Mesenchymal stem cell (in vitro differentiated cells and primary cell): Measurements from ENCODE around the gene RIPOR2.

Source experiments
- DNase-seq: peaks from one replicate; pipeline ENCODE4 v3.0.0-alpha.2; 2013
- H2AFZ ChIP-seq: one replicate; pipeline ENCODE4 v1.6.1; 2013; ENCODE audit warnings: low read depth, mild to moderate bottlenecking, control low read depth, inconsistent platforms, low read length, moderate library complexity
- H2AK5ac ChIP-seq: 2 replicates; pipeline ENCODE4 v1.6.1; 2013; ENCODE audit warnings: low read length, moderate library complexity, mild to moderate bottlenecking, inconsistent platforms; ENCODE audit not compliant: severe bottlenecking
- H2BK120ac ChIP-seq: one replicate; pipeline ENCODE4 v1.6.1; 2013; ENCODE audit warnings: low read depth, mild to moderate bottlenecking, inconsistent platforms, low read length, moderate library complexity
- H2BK12ac ChIP-seq, 2 experiments: one replicate each; pipeline ENCODE4 v1.6.1; 2013; ENCODE audit warnings: inconsistent platforms in 2 of 2, low read length in 2 of 2, mild to moderate bottlenecking in 2 of 2, moderate library complexity in 2 of 2, control low read depth in 1 of 2
- H2BK15ac ChIP-seq: one replicate; pipeline ENCODE4 v1.6.1; 2013; ENCODE audit warnings: mild to moderate bottlenecking, low read depth, inconsistent platforms; ENCODE audit not compliant: poor library complexity, severe bottlenecking
- H2BK5ac ChIP-seq: 2 replicates; pipeline ENCODE4 v1.6.1; 2013; ENCODE audit warnings: low read depth, mild to moderate bottlenecking, low read length, control low read depth, inconsistent platforms; ENCODE audit not compliant: poor library complexity, severe bottlenecking
- H3K14ac ChIP-seq, 2 experiments: one replicate each; pipeline ENCODE4 v1.6.1; 2013; ENCODE audit warnings: inconsistent platforms in 2 of 2, low read length in 2 of 2, control low read depth in 1 of 2, mild to moderate bottlenecking in 1 of 2, moderate library complexity in 1 of 2
- H3K18ac ChIP-seq, 2 experiments: one replicate each; pipeline ENCODE4 v1.6.1; 2013; ENCODE audit warnings: inconsistent platforms in 2 of 2, low read length in 2 of 2, control low read depth in 1 of 2, low read depth in 1 of 2, mild to moderate bottlenecking in 1 of 2
- H3K23ac ChIP-seq, 2 experiments: one replicate each; pipeline ENCODE4 v1.6.1; 2013; ENCODE audit warnings: inconsistent platforms in 2 of 2, low read length in 2 of 2, mild to moderate bottlenecking in 2 of 2, moderate library complexity in 2 of 2, control low read depth in 1 of 2
- H3K27ac ChIP-seq: 2 replicates; pipeline ENCODE4 v1.5.1; 2013; ENCODE audit warnings: mild to moderate bottlenecking, moderate library complexity, low read length, control low read depth, inconsistent platforms; ENCODE audit not compliant: poor library complexity, severe bottlenecking
- H3K27me3 ChIP-seq, 2 experiments: 2 replicates each; pipeline versions ENCODE4 v1.6.1 to v1.7.0; 2013; ENCODE audit warnings: low read length in 2 of 2, mild to moderate bottlenecking in 2 of 2, moderate library complexity in 2 of 2, control low read depth in 1 of 2, inconsistent platforms in 1 of 2; ENCODE audit not compliant: control insufficient read depth in 1 of 2, insufficient read depth in 1 of 2
- H3K36me3 ChIP-seq, 2 experiments: 2 replicates each; pipeline versions ENCODE4 v1.6.1 to v1.7.0; 2013; ENCODE audit warnings: low read length in 2 of 2, control low read depth in 1 of 2, inconsistent platforms in 1 of 2, low read depth in 1 of 2, mild to moderate bottlenecking in 1 of 2; ENCODE audit not compliant: insufficient read depth in 2 of 2, control insufficient read depth in 1 of 2
- H3K4ac ChIP-seq, 2 experiments: one replicate each; pipeline ENCODE4 v1.6.1; 2013; ENCODE audit warnings: inconsistent platforms in 2 of 2, low read length in 2 of 2, mild to moderate bottlenecking in 2 of 2, moderate library complexity in 2 of 2, control low read depth in 1 of 2, low read depth in 1 of 2
- H3K4me1 ChIP-seq: 2 replicates; pipeline ENCODE4 v1.6.1; 2013; ENCODE audit warnings: low read depth, low read length, control low read depth; ENCODE audit not compliant: control insufficient read depth, insufficient read depth
- H3K4me2 ChIP-seq: 2 replicates; pipeline ENCODE4 v1.6.1; 2013; ENCODE audit warnings: low read length, mild to moderate bottlenecking, inconsistent platforms; ENCODE audit not compliant: poor library complexity, severe bottlenecking
- H3K4me3 ChIP-seq, 2 experiments: 2 replicates each; pipeline versions ENCODE4 v1.5.1 to v1.7.0; 2013; ENCODE audit warnings: low read length in 2 of 2, mild to moderate bottlenecking in 2 of 2, control low read depth in 1 of 2, low read depth in 1 of 2; ENCODE audit not compliant: insufficient read depth in 1 of 2
- H3K79me1 ChIP-seq: replicated peaks from 2 replicates; pipeline ENCODE4 v1.6.1; 2013; ENCODE audit warnings: mild to moderate bottlenecking, control low read depth, low read length, inconsistent platforms; ENCODE audit not compliant: poor library complexity, severe bottlenecking
- H3K9ac ChIP-seq: 2 replicates; pipeline ENCODE4 v1.7.0; 2013; ENCODE audit warnings: mild to moderate bottlenecking, low read length, moderate library complexity
- H3K9me3 ChIP-seq: 2 replicates; pipeline ENCODE4 v1.7.0; 2013; ENCODE audit warnings: mild to moderate bottlenecking, low read length; ENCODE audit not compliant: control insufficient read depth
- H4K8ac ChIP-seq: one replicate; pipeline ENCODE4 v1.6.1; 2013; ENCODE audit warnings: inconsistent platforms, mild to moderate bottlenecking, low read length, moderate library complexity
- H4K91ac ChIP-seq: one replicate; pipeline ENCODE4 v1.6.1; 2013; ENCODE audit warnings: mild to moderate bottlenecking, low read length, inconsistent platforms
- WGBS: methylation state at CpG from one replicate; pipeline ENCODE4 v1.1.7; 2013; ENCODE audit warnings: mixed read lengths; 5-methylcytosine and 5-hydroxymethylcytosine counted together

Gene RIPOR2

GRCh38 chr6:24926192-24926591 lies 9.6 kb downstream of the RIPOR2 start:
- no peak overlapping the region for H2BK12ac ChIP-seq
- H3K4me1 ChIP-seq: peaks cover 2% of the 10 kb centered on the region
- no peak overlapping the region for H2AFZ ChIP-seq
- H3K79me1 ChIP-seq: no peaks in the 10 kb centered on the region
- no peaks in the 10 kb centered on the region for H3K9me3 ChIP-seq
- WGBS: 35% methylated on average over 2 of the region's 3 CpGs
- H3K27me3 ChIP-seq: peaks cover 0 to 11% of the 10 kb centered on the region in 2 experiments
- no peak overlapping the region for H3K14ac ChIP-seq
- H4K8ac ChIP-seq: no peak overlapping the region
- no peak for DNase-seq
- no peak overlapping the region for H3K4ac ChIP-seq
- H2BK15ac ChIP-seq: no peak overlapping the region
- H3K36me3 ChIP-seq: no peaks in the 10 kb centered on the region
- no peak overlapping the region for H3K9ac ChIP-seq
- H3K23ac ChIP-seq: no peak overlapping the region
- no peak overlapping the region for H2BK120ac ChIP-seq
- no peak overlapping the region for H3K4me3 ChIP-seq
- no peak overlapping the region for H2BK5ac ChIP-seq
- H2AK5ac ChIP-seq: no peak overlapping the region
- no peak overlapping the region for H3K4me2 ChIP-seq
- H3K18ac ChIP-seq: peak overlapping the region in 1 of 2 experiments; percentile 2
- H4K91ac ChIP-seq: no peak overlapping the region
- no peak overlapping the region for H3K27ac ChIP-seq

- Histone ChIP-seq H4K8ac (no peak overlapping the region), H3K4me1 (peaks cover 2% of the 10 kb centered on the region), H3K79me1 (no peaks in the 10 kb centered on the region), H4K91ac (no peak overlapping the region), H3K23ac (no peak overlapping the region), H3K4ac (no peak overlapping the region), H2BK5ac (no peak overlapping the region), H2BK120ac (no peak overlapping the region), H3K36me3 (no peaks in the 10 kb centered on the region), H2BK12ac (no peak overlapping the region), H3K4me2 (no peak overlapping the region), H3K9ac (no peak overlapping the region), H2BK15ac (no peak overlapping the region), H3K27me3 (peaks cover 0 to 13% of the 10 kb centered on the region in 2 experiments), H3K14ac (no peak overlapping the region), H2AFZ (no peak overlapping the region), H3K18ac (no peak overlapping the region), H3K4me3 (no peak overlapping the region), H3K27ac (no peak overlapping the region), H3K9me3 (no peaks in the 10 kb centered on the region), H2AK5ac (no peak overlapping the region)
- DNase-seq: no peak
These were observed 10.1 kb downstream of the RIPOR2 start for GRCh38 chr6:24925661-24926060.

- H3K36me3 ChIP-seq: no peaks in the 10 kb centered on the region
- H3K4ac ChIP-seq: no peak overlapping the region
- no peak overlapping the region for H2AFZ ChIP-seq
These were observed 11.0 kb downstream of the RIPOR2 start for GRCh38 chr6:24924580-24925356.

GRCh38 chr6:24923885-24924401 lies 11.8 kb downstream of the RIPOR2 start:
- Histone ChIP-seq H4K8ac (no peak overlapping the region), H2BK120ac (no peak overlapping the region), H2BK5ac (no peak overlapping the region), H2AK5ac (no peak overlapping the region), H3K36me3 (no peaks in the 10 kb centered on the region), H3K9ac (no peak overlapping the region), H3K9me3 (no peaks in the 10 kb centered on the region), H3K27ac (no peak overlapping the region), H3K4me3 (no peak overlapping the region), H2BK15ac (no peak overlapping the region), H3K4ac (no peak overlapping the region), H3K4me1 (no peaks in the 10 kb centered on the region), H3K4me2 (no peak overlapping the region), H2AFZ (no peak overlapping the region), H3K18ac (no peak overlapping the region), H3K14ac (no peak overlapping the region), H3K23ac (no peak overlapping the region), H3K27me3 (peaks cover 0 to 15% of the 10 kb centered on the region in 2 experiments), H3K79me1 (no peaks in the 10 kb centered on the region), H4K91ac (peak overlapping the region; percentile 39), H2BK12ac (peak overlapping the region in 1 of 2 experiments; percentile 66)
- DNase-seq: no peak
- WGBS: 64% methylated on average over 8 of the region's 8 CpGs

More at GRCh38 chr6:24924580-24925356, 11.0 kb downstream of the RIPOR2 start:
- H3K27me3 ChIP-seq: peaks cover 0 to 15% of the 10 kb centered on the region in 2 experiments
- no peak overlapping the region for H3K18ac ChIP-seq
- no peak overlapping the region for H2AK5ac ChIP-seq
- H2BK15ac ChIP-seq: no peak overlapping the region
- DNase-seq: no peak
- H2BK5ac ChIP-seq: no peak overlapping the region
- H3K9ac ChIP-seq: no peak overlapping the region
- H4K8ac ChIP-seq: no peak overlapping the region
- H3K4me2 ChIP-seq: no peak overlapping the region
- no peak overlapping the region for H3K27ac ChIP-seq
- H2BK12ac ChIP-seq: no peak overlapping the region
- H3K23ac ChIP-seq: no peak overlapping the region
- H3K4me1 ChIP-seq: no peaks in the 10 kb centered on the region
- no peak overlapping the region for H3K4me3 ChIP-seq
- no peak overlapping the region for H3K14ac ChIP-seq
- no peak overlapping the region for H4K91ac ChIP-seq
- H3K79me1 ChIP-seq: no peaks in the 10 kb centered on the region
- WGBS: 90% methylated on average over 2 of the region's 2 CpGs
- no peak overlapping the region for H2BK120ac ChIP-seq
- no peaks in the 10 kb centered on the region for H3K9me3 ChIP-seq
